GM12874 (cell line): ENCODE results near the gene THBS2.

ENCODE experiments used
- TF ChIP-seq, protein P1 (sequence below): IDR thresholded peaks from 2 replicates; pipeline ENCODE4 v1.5.1; 2011; ENCODE audit warnings: low read depth, mild to moderate bottlenecking, control low read depth, low read length, moderate library complexity; ENCODE audit not compliant: insufficient read depth

Gene THBS2

DNA sequence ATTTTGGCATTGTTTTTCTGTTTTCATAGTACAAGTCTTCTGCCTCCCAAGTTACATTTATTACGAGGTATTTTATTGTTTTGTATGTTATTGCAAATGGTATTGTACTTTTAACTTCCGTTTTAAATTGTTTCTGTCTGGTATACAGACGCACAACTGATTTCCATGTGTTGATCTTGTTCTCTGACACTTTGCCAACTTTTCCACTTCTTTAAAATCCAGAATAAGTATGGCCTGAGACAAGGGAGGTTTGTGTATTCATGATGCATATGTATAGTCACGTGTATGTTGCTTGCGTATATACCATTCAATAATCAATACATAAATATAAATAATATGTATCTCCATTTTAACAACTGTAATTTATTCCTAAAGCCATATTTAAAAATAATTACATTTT, 41.2 kb downstream of the THBS2 start:
- TF ChIP-seq, protein P1, sequence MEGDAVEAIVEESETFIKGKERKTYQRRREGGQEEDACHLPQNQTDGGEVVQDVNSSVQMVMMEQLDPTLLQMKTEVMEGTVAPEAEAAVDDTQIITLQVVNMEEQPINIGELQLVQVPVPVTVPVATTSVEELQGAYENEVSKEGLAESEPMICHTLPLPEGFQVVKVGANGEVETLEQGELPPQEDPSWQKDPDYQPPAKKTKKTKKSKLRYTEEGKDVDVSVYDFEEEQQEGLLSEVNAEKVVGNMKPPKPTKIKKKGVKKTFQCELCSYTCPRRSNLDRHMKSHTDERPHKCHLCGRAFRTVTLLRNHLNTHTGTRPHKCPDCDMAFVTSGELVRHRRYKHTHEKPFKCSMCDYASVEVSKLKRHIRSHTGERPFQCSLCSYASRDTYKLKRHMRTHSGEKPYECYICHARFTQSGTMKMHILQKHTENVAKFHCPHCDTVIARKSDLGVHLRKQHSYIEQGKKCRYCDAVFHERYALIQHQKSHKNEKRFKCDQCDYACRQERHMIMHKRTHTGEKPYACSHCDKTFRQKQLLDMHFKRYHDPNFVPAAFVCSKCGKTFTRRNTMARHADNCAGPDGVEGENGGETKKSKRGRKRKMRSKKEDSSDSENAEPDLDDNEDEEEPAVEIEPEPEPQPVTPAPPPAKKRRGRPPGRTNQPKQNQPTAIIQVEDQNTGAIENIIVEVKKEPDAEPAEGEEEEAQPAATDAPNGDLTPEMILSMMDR: no peak

DNA sequence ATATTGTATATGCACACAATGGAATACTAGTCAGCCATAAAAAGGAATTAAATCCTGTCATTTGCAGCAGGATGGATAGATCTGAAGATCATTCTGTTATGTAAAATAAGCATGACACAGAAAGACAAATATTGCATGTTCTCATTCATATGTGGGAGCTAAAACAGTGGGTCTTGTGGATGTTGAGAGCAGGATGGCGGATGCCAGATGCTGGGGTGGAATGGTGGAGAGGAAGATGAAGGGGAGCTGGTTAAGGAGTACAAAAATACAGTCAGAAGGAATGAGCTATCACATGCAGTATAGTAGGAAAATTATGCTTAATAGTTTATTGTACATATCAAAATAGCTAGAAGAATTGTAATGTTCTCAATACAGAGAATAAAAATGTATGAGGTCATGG, 41.8 kb downstream of the THBS2 start:
- TF ChIP-seq, protein P1: no peak

DNA sequence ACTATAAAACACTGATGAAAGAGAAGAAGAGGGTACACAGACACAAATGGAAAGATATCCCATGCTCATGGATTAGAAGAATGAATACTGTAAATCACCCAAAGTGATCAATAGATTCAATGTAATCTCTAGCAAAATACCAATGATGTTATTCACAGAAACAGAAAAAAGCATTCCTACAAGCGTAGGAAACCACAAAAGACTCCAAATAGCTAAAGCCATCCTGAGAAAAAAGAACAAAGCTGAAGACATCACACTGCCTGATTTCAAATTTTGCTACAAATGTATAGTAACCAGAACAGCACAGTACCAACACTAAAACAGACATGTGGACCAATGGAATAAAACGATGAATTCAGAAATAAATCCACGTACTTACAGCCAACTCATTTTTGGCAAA, 43.0 kb downstream of the THBS2 start:
- TF ChIP-seq, protein P1: no peak

DNA sequence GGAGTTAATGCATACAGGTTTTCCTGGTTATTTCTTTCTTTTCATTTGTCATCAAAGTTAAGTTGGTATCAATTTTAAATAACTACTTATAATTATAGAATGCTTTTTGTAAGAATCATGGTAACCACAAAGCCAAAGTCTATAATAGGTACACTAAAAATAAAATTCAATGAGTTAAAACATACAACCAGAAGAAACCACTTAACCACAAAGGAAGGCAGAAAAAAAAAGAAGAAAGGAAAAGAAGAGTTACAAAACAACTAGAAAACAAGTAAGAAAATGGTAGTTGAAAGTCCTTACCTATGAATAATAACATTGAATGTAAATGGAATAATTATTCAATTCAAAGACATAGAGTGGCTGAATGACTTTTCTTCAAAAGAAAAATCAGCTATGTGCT, 45.6 kb downstream of the THBS2 start:
- TF ChIP-seq, protein P1: no peak

DNA sequence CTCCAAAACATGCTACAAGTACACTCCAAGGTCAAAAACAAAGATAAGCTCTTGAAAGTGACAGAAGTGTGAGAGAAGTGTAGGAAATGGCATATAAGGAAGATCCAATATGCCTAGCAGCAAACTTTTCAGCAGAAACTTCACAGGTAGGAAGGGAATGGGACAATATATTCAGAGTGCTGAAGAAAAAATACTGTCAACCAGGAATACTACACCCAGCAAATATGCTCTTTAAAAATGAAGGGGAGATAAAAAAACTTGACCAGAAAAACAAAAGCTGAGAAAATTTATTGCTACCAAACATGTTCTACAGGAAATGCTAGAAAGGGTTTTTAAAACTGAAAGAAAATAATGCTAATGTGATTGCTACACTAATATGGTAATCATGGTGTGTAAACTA, 46.2 kb downstream of the THBS2 start:
- TF ChIP-seq, protein P1: no peak

DNA sequence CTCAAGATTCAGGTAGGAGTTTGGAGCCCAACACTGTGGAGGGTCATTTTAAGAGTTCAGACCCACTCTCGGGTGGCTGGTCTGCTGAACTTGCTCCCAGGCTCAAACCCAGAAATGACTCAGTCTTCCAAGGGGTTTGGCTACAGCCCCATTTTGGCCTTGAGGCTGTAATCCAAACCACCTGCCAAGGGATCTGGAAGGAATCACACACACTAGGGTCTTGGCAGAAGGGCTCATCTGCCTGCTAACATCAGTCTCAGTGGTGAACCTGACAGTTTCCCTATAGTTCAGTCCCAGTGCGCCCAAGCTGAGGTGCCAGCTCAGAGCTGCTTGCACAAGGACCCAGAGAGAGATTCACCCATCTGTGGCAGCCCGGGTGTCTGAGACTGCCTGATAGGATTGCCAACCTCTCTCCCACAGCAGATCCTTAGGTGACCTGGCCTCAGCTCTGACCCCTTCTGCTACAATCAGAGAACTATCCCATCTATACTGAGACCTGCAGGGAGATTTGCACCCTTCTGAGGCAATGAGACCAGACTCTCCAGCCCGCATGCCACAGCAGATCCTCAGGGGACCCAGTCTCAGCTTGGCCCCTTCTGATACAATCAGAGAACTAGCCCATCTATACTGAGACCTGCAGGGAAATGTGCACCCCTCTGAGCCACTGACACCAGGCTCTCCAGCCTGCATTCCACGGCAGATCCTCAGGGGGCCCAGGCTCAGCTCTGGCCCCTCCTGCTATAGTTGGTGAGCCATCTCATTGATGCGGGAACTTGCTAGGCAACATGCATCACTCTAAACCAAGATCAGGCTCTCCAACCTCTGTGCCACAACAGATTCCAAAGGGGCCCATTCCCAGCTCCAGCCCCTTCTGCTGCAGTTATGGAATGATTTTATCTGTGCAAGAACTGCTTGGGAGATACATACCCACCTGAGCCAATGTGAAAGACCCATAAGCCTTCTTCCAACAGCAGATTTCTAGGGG, 48.2 kb downstream of the THBS2 start:
- TF ChIP-seq, protein P1: no peak

DNA sequence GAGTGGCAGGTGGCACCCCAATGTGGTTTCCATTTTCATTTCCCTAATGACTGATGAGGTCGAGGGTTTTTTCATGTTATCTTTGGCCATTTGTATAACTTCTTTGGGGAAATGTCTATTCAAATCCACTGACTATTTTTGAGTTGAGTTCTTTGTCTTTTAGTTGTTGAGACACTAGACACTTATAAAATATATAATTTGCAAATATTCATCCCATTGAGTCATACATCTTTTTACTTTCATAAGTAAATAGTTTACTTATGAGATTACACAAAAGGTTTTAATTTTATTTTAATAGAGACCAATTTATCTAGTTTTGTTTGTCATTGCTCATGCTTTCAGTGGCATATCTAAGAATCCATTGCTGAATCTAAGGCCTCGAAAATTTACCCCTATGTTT, 49.5 kb downstream of the THBS2 start:
- TF ChIP-seq, protein P1: no peak
